Astrocyte of the cerebellum (primary cell): ENCODE results near the gene TUFM.
"Not testable (repeated sequence)": the region's sequence is repeated elsewhere in the genome, so short reads cannot be mapped to it uniquely, and the experiment has no call there.

Source experiments
- DNase-seq: peaks from one replicate; pipeline ENCODE4 v3.0.0-alpha.2; 2011; ENCODE audit warnings: low read depth
- H3K4me3 ChIP-seq: 2 replicates; pipeline ENCODE4 v1.5.1; 2011; ENCODE audit warnings: mild to moderate bottlenecking, low read depth, low read length, moderate library complexity
- CTCF ChIP-seq: IDR thresholded peaks from 2 replicates; pipeline ENCODE4 v1.5.1; 2012; ENCODE audit warnings: low read length, low read depth, moderate library complexity, mild to moderate bottlenecking; ENCODE audit errors: missing control alignments
- in situ Hi-C: cut with HindIII; loops from 2 replicates; pipeline ENCODE4 v1.10.0; 2017; ENCODE audit warnings: low sequenced_read_pairs

Gene TUFM

GRCh38 chr16:28802235-28803019, 43.7 kb downstream of the TUFM start:
- in situ Hi-C loops, result not testable (repeated sequence)
- peak overlapping the region; percentile 22 for H3K4me3 ChIP-seq
- DNase-seq, result peak; percentile 62
- TF ChIP-seq CTCF, result peak; percentile 45
